A204.1 (cell line): ENCODE data around the gene RFX6.
"Not testable (repeated sequence)": the region's sequence is repeated elsewhere in the genome, so short reads cannot be mapped to it uniquely, and the experiment has no call there.

Source experiments
- FAIRE-seq: peaks from 2 replicates; lab custom pipeline; 2012; peaks lifted over from hg19 to GRCh38; lab: Jason Lieb, UNC

RFX6 gene

GRCh38 chr6:116876635-116877611 lies at the start of gene RFX6:
RFX6 (plus strand) TSS chr6:116877242; CDS start chr6:116877276, 34 bp downstream.
- no peak for FAIRE-seq

- FAIRE-seq, result no peak
These were observed 49.3 kb upstream of the RFX6 start for GRCh38 chr6:116827561-116828240.

GRCh38 chr6:116828983-116829382 lies 48.1 kb upstream of the RFX6 start, which contains the start of gene GPRC6A:
GPRC6A (minus strand) TSS chr6:116829083; CDS start chr6:116829013, 70 bp downstream.
- no peak for FAIRE-seq

- FAIRE-seq, result not testable (repeated sequence)
These were observed 42.5 kb upstream of the RFX6 start for GRCh38 chr6:116834526-116834925.

- FAIRE-seq, result no peak
These were observed 40.3 kb upstream of the RFX6 start for GRCh38 chr6:116836606-116837342.

GRCh38 chr6:116840091-116840490 lies 37.0 kb upstream of the RFX6 start:
- FAIRE-seq, result no peak

- no peak for FAIRE-seq
These were observed 34.6 kb upstream of the RFX6 start for GRCh38 chr6:116842459-116842858.

GRCh38 chr6:116847227-116847626 lies 29.8 kb upstream of the RFX6 start:
- peak; percentile 96 for FAIRE-seq

- FAIRE-seq, result no peak
These were observed 19.0 kb upstream of the RFX6 start for GRCh38 chr6:116858060-116858459.

GRCh38 chr6:116859264-116859663 lies 17.8 kb upstream of the RFX6 start:
- FAIRE-seq, result no peak

- FAIRE-seq, result no peak
These were observed 10.7 kb upstream of the RFX6 start for GRCh38 chr6:116866281-116866871.

GRCh38 chr6:116872771-116873170 lies 4.3 kb upstream of the RFX6 start:
- no peak for FAIRE-seq

GRCh38 chr6:116876107-116876506 lies 935 bp upstream of the RFX6 start:
- no peak for FAIRE-seq

GRCh38 chr6:116877743-116878142 lies 701 bp downstream of the RFX6 start:
- no peak for FAIRE-seq

- FAIRE-seq, result no peak
These were observed 4.2 kb downstream of the RFX6 start for GRCh38 chr6:116881236-116881635.

GRCh38 chr6:116883005-116883404 lies 6.0 kb downstream of the RFX6 start:
- no peak for FAIRE-seq

GRCh38 chr6:116884530-116884929 lies 7.5 kb downstream of the RFX6 start:
- no peak for FAIRE-seq

GRCh38 chr6:116887168-116887567 lies 10.1 kb downstream of the RFX6 start:
- FAIRE-seq, result no peak

- no peak for FAIRE-seq
These were observed 10.9 kb downstream of the RFX6 start for GRCh38 chr6:116887894-116888293.

GRCh38 chr6:116888732-116889360 lies 11.8 kb downstream of the RFX6 start:
- FAIRE-seq, result no peak

- no peak for FAIRE-seq
These were observed 17.6 kb downstream of the RFX6 start for GRCh38 chr6:116894669-116895068.

- FAIRE-seq, result no peak
These were observed 18.9 kb downstream of the RFX6 start for GRCh38 chr6:116895935-116896334.
